CD14-positive monocyte (primary cell): Measurements from ENCODE around the gene NUP107. TPM values are rescaled to one million over a fixed set of nuclear protein-coding genes. Genes with fewer than 3 reads are reported as not detected.

ENCODE experiments used
- DNase-seq, 3 donors: peaks; one replicate each; pipeline ENCODE4 v3.0.0-alpha.2; 2011 to 2022
- H2AFZ ChIP-seq: 2 replicates; pipeline ENCODE4 v1.6.0; 2012; ENCODE audit warnings: mild to moderate bottlenecking, low read depth, low read length, inconsistent platforms; ENCODE audit not compliant: insufficient read depth, poor library complexity, severe bottlenecking
- H3K27ac ChIP-seq, 2 donors: 1 replicate in 1 of 2; 2 replicates in 1 of 2; pipeline ENCODE4 v1.5.1; 2012 to 2013; ENCODE audit warnings: low read length in 2 of 2, control low read depth in 1 of 2, inconsistent platforms in 1 of 2, low read depth in 1 of 2, mild to moderate bottlenecking in 1 of 2
- H3K27me3 ChIP-seq, 2 donors: one replicate each; pipeline versions ENCODE4 v1.6.0 to v1.6.1; 2011 to 2013; ENCODE audit warnings: low read length in 2 of 2; ENCODE audit not compliant: control insufficient read depth in 2 of 2, insufficient read depth in 2 of 2
- H3K36me3 ChIP-seq, 2 donors: replicated peaks in 1 of 2; 1 replicate in 1 of 2; 2 replicates in 1 of 2; pipeline versions ENCODE4 v1.5.1 to v1.6.1; 2012 to 2013; ENCODE audit warnings: low read length in 2 of 2, control low read depth in 1 of 2, inconsistent platforms in 1 of 2, mild to moderate bottlenecking in 1 of 2; ENCODE audit not compliant: insufficient read depth in 2 of 2, control insufficient read depth in 1 of 2
- H3K4me1 ChIP-seq, 2 donors: 1 replicate in 1 of 2; 2 replicates in 1 of 2; pipeline versions ENCODE4 v1.5.1 to v1.6.1; 2012 to 2013; ENCODE audit warnings: low read length in 2 of 2, control low read depth in 1 of 2, inconsistent platforms in 1 of 2, mild to moderate bottlenecking in 1 of 2, moderate library complexity in 1 of 2; ENCODE audit not compliant: insufficient read depth in 2 of 2, control insufficient read depth in 1 of 2
- H3K4me2 ChIP-seq: replicated peaks from 2 replicates; pipeline ENCODE3; 2012; ENCODE audit warnings: low read length, moderate library complexity, mild to moderate bottlenecking; ENCODE audit not compliant: poor library complexity, severe bottlenecking; ENCODE audit errors: extremely low read depth
- H3K4me3 ChIP-seq, 3 experiments: fragments of 200-600 bp in 1 of 3; sonication (generic) in 1 of 3; replicated peaks in 1 of 3; 1 replicate in 2 of 3; 2 replicates in 1 of 3; pipeline ENCODE4 v1.5.1; 2011 to 2013; ENCODE audit warnings: low read length in 3 of 3, mild to moderate bottlenecking in 3 of 3, control low read depth in 2 of 3, low read depth in 2 of 3, inconsistent platforms in 1 of 3, moderate library complexity in 1 of 3
- H3K79me2 ChIP-seq: 2 replicates; pipeline ENCODE4 v1.6.0; 2012; ENCODE audit warnings: mild to moderate bottlenecking, control low read depth, inconsistent platforms, low read length, moderate library complexity; ENCODE audit not compliant: insufficient read depth
- H3K9ac ChIP-seq: 2 replicates; pipeline ENCODE4 v1.6.0; 2017; ENCODE audit warnings: low read length, mild to moderate bottlenecking; ENCODE audit not compliant: insufficient read depth, poor library complexity, severe bottlenecking
- H3K9me3 ChIP-seq, 2 donors: replicated peaks in 1 of 2; 1 replicate in 1 of 2; 2 replicates in 1 of 2; pipeline versions ENCODE4 v1.5.1 to v1.6.1; 2012 to 2013; ENCODE audit warnings: low read length in 2 of 2, control low read depth in 1 of 2; ENCODE audit not compliant: control insufficient read depth in 1 of 2, insufficient read depth in 1 of 2
- H4K20me1 ChIP-seq: 2 replicates; pipeline ENCODE4 v1.6.0; 2012; ENCODE audit warnings: mild to moderate bottlenecking, low read length, control low read depth, moderate library complexity; ENCODE audit not compliant: insufficient read depth
- H3K27ac Mint-ChIP-seq, 7 donors: one replicate each; pipeline ENCODE4 v1.8.0; 2020; ENCODE audit warnings: mild to moderate bottlenecking in 7 of 7, mixed read lengths in 7 of 7, moderate library complexity in 6 of 7, inconsistent platforms in 2 of 7
- H3K27me3 Mint-ChIP-seq, 3 donors: one replicate each; pipeline ENCODE4 v1.8.0; 2021 to 2022; ENCODE audit warnings: low read depth in 3 of 3, mild to moderate bottlenecking in 3 of 3, mixed read lengths in 3 of 3, moderate library complexity in 3 of 3, inconsistent platforms in 1 of 3
- H3K36me3 Mint-ChIP-seq, 2 donors: one replicate each; pipeline ENCODE4 v1.8.0; 2020; ENCODE audit warnings: mixed read lengths in 2 of 2, inconsistent platforms in 1 of 2, mild to moderate bottlenecking in 1 of 2
- H3K4me1 Mint-ChIP-seq: one replicate; pipeline ENCODE4 v1.8.0; 2020; ENCODE audit warnings: mild to moderate bottlenecking, mixed read lengths
- H3K4me3 Mint-ChIP-seq, 2 donors: one replicate each; pipeline ENCODE4 v1.8.0; 2020; ENCODE audit warnings: mild to moderate bottlenecking in 2 of 2, mixed read lengths in 2 of 2, moderate library complexity in 1 of 2
- H3K9me3 Mint-ChIP-seq, 7 donors: one replicate each; pipeline ENCODE4 v1.8.0; 2020 to 2022; ENCODE audit warnings: mixed read lengths in 7 of 7, mild to moderate bottlenecking in 6 of 7, moderate library complexity in 6 of 7, inconsistent platforms in 2 of 7
- CTCF ChIP-seq: fragments of 200-600 bp; IDR thresholded peaks from one replicate; pipeline ENCODE4 v1.8.0; 2022; ENCODE audit warnings: antibody characterized with exemption, mild to moderate bottlenecking
- WGBS: methylation state at CpG from one replicate; pipeline ENCODE4 v1.1.5; 2013; ENCODE audit warnings: missing lambda C conversion rate; ENCODE audit not compliant: insufficient coverage; 5-methylcytosine and 5-hydroxymethylcytosine counted together
- intact Hi-C, 2 donors: fragments of 100-400 bp; cut with micrococcal nuclease; formaldehyde crosslinking; loops; one replicate each; pipeline versions ENCODE4 v1.15.0 to v1.15.1; 2023
- polyA plus RNA-seq, 3 donors: library from polyadenylated mRNA; depleted of rRNA in 1 of 3; unstranded in 2 of 3; stranded (reverse) in 1 of 3; fragments of 300-500 nt in 2 of 3; fragments of >200 nt in 1 of 3; fragmentation: Illumina TruSeq in 2 of 3; gene quantifications; 1 replicate in 2 of 3; 2 replicates in 1 of 3; pipeline ENCODE4 v1.2.3, GENCODE V29; 2012 to 2021

NUP107 gene
- polyA plus RNA-seq, 3 donors, result 6.7 to 20.5 (median 10.7) TPM

GRCh38 chr12:68791897-68792481 is 105.2 kb downstream of the NUP107 start:
- Histone ChIP-seq H3K4me1 (peaks cover 26% of the 10 kb centered on the region in 2 donors), H3K4me2 (no peak overlapping the region), H4K20me1 (no peaks in the 10 kb centered on the region), H3K4me3 (no peak overlapping the region), H3K9ac (no peak overlapping the region), H3K9me3 (no peaks in the 10 kb centered on the region), H3K36me3 (no peaks in the 10 kb centered on the region), H3K27me3 (no peaks in the 10 kb centered on the region), H3K79me2 (no peaks in the 10 kb centered on the region), H2AFZ (no peak overlapping the region), H3K27ac (no peak overlapping the region)
- H3K27ac Mint-ChIP-seq, result peak overlapping the region in 1 of 7 donors; percentile 42
- peaks cover 15% of the 10 kb centered on the region for H3K4me1 Mint-ChIP-seq
- H3K27me3 Mint-ChIP-seq, result no peaks in the 10 kb centered on the region
- no peak for DNase-seq
- no peak for TF ChIP-seq CTCF
- H3K9me3 Mint-ChIP-seq, result peaks cover 0 to 3% (median 1%) of the 10 kb centered on the region in 7 donors
- no peak overlapping the region for H3K4me3 Mint-ChIP-seq
- no CpG with 5 or more reads among the region's 2 CpGs for WGBS
- intact Hi-C loops, result no loop called here
- no peaks in the 10 kb centered on the region for H3K36me3 Mint-ChIP-seq

- H3K27ac ChIP-seq, result no peak overlapping the region
Measured at GRCh38 chr12:68792952-68793351, 106.2 kb downstream of the NUP107 start.

More at GRCh38 chr12:68792952-68793351, 106.2 kb downstream of the NUP107 start:
- WGBS, result 100% methylated on average over 1 of the region's 2 CpGs
- Histone ChIP-seq H4K20me1 (no peaks in the 10 kb centered on the region), H3K4me2 (no peak overlapping the region), H3K9ac (no peak overlapping the region), H3K27me3 (no peaks in the 10 kb centered on the region), H3K9me3 (no peaks in the 10 kb centered on the region), H3K4me3 (no peak overlapping the region), H3K36me3 (no peaks in the 10 kb centered on the region), H2AFZ (peak overlapping the region; percentile 50), H3K4me1 (peaks cover 16 to 19% of the 10 kb centered on the region in 2 donors), H3K79me2 (no peaks in the 10 kb centered on the region)
- Mint-ChIP-seq H3K9me3 (peaks cover 0 to 3% (median 0%) of the 10 kb centered on the region in 7 donors), H3K27me3 (no peaks in the 10 kb centered on the region), H3K4me1 (peaks cover 8% of the 10 kb centered on the region), H3K27ac (no peak overlapping the region), H3K4me3 (no peak overlapping the region), H3K36me3 (no peaks in the 10 kb centered on the region)
- intact Hi-C loops, result no loop called here
- peak; percentile 54 to 65 (median 63) for DNase-seq
- no peak for TF ChIP-seq CTCF
